Rectal smooth muscle tissue (tissue), 1 donor: Measurements from ENCODE around the gene NEUROD2.

Source experiments
- H3K27ac ChIP-seq: one replicate; pipeline ENCODE4 v1.7.0; 2013; ENCODE audit warnings: low read depth, low read length, inconsistent platforms
- H3K27me3 ChIP-seq: one replicate; pipeline ENCODE4 v1.7.0; 2013; ENCODE audit warnings: low read length; ENCODE audit not compliant: control insufficient read depth, insufficient read depth
- H3K36me3 ChIP-seq: one replicate; pipeline ENCODE4 v1.7.0; 2013; ENCODE audit warnings: low read length; ENCODE audit not compliant: control insufficient read depth, insufficient read depth
- H3K4me1 ChIP-seq: one replicate; pipeline ENCODE4 v1.7.0; 2013; ENCODE audit warnings: low read length; ENCODE audit not compliant: control insufficient read depth, insufficient read depth
- H3K4me3 ChIP-seq: one replicate; pipeline ENCODE4 v1.7.0; 2013; ENCODE audit warnings: low read length
- H3K9ac ChIP-seq: one replicate; pipeline ENCODE4 v1.7.0; 2013; ENCODE audit warnings: low read length

Gene NEUROD2

GRCh38 chr17:39600288-39600996 lies 7.3 kb downstream of the NEUROD2 start:
- peaks cover 57% of the 10 kb centered on the region for H3K27me3 ChIP-seq

GRCh38 chr17:39599665-39600231 lies 8.0 kb downstream of the NEUROD2 start:
- no peak overlapping the region for H3K27ac ChIP-seq
- H3K9ac ChIP-seq = no peak overlapping the region
- H3K36me3 ChIP-seq = no peaks in the 10 kb centered on the region
- no peaks in the 10 kb centered on the region for H3K4me1 ChIP-seq
- H3K4me3 ChIP-seq = no peak overlapping the region
- peaks cover 60% of the 10 kb centered on the region for H3K27me3 ChIP-seq

More at GRCh38 chr17:39600288-39600996, 7.3 kb downstream of the NEUROD2 start:
- H3K36me3 ChIP-seq = no peaks in the 10 kb centered on the region
- H3K4me3 ChIP-seq = no peak overlapping the region
- no peak overlapping the region for H3K9ac ChIP-seq
- H3K4me1 ChIP-seq = no peaks in the 10 kb centered on the region
- no peak overlapping the region for H3K27ac ChIP-seq

- peaks cover 61% of the 10 kb centered on the region for H3K27me3 ChIP-seq
- H3K36me3 ChIP-seq = no peaks in the 10 kb centered on the region
- H3K27ac ChIP-seq = no peak overlapping the region
- no peak overlapping the region for H3K9ac ChIP-seq
- H3K4me3 ChIP-seq = no peak overlapping the region
- no peaks in the 10 kb centered on the region for H3K4me1 ChIP-seq
Measured at GRCh38 chr17:39599004-39599664, 8.6 kb downstream of the NEUROD2 start.

GRCh38 chr17:39598630-39599003 lies 9.1 kb downstream of the NEUROD2 start:
- H3K4me3 ChIP-seq = no peak overlapping the region
- H3K27me3 ChIP-seq = peaks cover 60% of the 10 kb centered on the region
- H3K27ac ChIP-seq = no peak overlapping the region
- H3K9ac ChIP-seq = no peak overlapping the region
- no peaks in the 10 kb centered on the region for H3K36me3 ChIP-seq
- H3K4me1 ChIP-seq = no peaks in the 10 kb centered on the region

- H3K27ac ChIP-seq = no peak overlapping the region
- no peaks in the 10 kb centered on the region for H3K4me1 ChIP-seq
- no peaks in the 10 kb centered on the region for H3K36me3 ChIP-seq
- H3K27me3 ChIP-seq = peaks cover 61% of the 10 kb centered on the region
- no peak overlapping the region for H3K9ac ChIP-seq
- no peak overlapping the region for H3K4me3 ChIP-seq
Measured at GRCh38 chr17:39598047-39598481, 9.7 kb downstream of the NEUROD2 start.

- no peak overlapping the region for H3K9ac ChIP-seq
- peaks cover 56% of the 10 kb centered on the region for H3K27me3 ChIP-seq
Measured at GRCh38 chr17:39597372-39598046, 10.2 kb downstream of the NEUROD2 start.

GRCh38 chr17:39596543-39597267 lies 11.0 kb downstream of the NEUROD2 start:
- H3K27me3 ChIP-seq = peaks cover 56% of the 10 kb centered on the region
- H3K4me1 ChIP-seq = no peaks in the 10 kb centered on the region
- no peaks in the 10 kb centered on the region for H3K36me3 ChIP-seq
- H3K9ac ChIP-seq = no peak overlapping the region
- H3K27ac ChIP-seq = no peak overlapping the region
- H3K4me3 ChIP-seq = no peak overlapping the region

More at GRCh38 chr17:39597372-39598046, 10.2 kb downstream of the NEUROD2 start:
- Histone ChIP-seq H3K36me3 (no peaks in the 10 kb centered on the region), H3K4me3 (no peak overlapping the region), H3K27ac (no peak overlapping the region), H3K4me1 (no peaks in the 10 kb centered on the region)

GRCh38 chr17:39595928-39596510 lies 11.7 kb downstream of the NEUROD2 start:
- H3K4me3 ChIP-seq = no peak overlapping the region
- no peak overlapping the region for H3K9ac ChIP-seq
- peaks cover 50% of the 10 kb centered on the region for H3K27me3 ChIP-seq
- no peaks in the 10 kb centered on the region for H3K4me1 ChIP-seq
- H3K36me3 ChIP-seq = no peaks in the 10 kb centered on the region
- H3K27ac ChIP-seq = no peak overlapping the region

GRCh38 chr17:39595294-39595693 lies 12.4 kb downstream of the NEUROD2 start:
- Histone ChIP-seq H3K4me3 (no peak overlapping the region), H3K4me1 (no peaks in the 10 kb centered on the region), H3K27ac (no peak overlapping the region), H3K36me3 (no peaks in the 10 kb centered on the region), H3K27me3 (peaks cover 49% of the 10 kb centered on the region), H3K9ac (no peak overlapping the region)

GRCh38 chr17:39593371-39593770 lies 14.3 kb downstream of the NEUROD2 start:
- Histone ChIP-seq H3K9ac (no peak overlapping the region), H3K27ac (no peak overlapping the region), H3K4me1 (no peaks in the 10 kb centered on the region), H3K27me3 (peaks cover 36% of the 10 kb centered on the region), H3K36me3 (no peaks in the 10 kb centered on the region), H3K4me3 (no peak overlapping the region)

GRCh38 chr17:39591958-39592954 lies 15.5 kb downstream of the NEUROD2 start:
- H3K4me1 ChIP-seq = no peaks in the 10 kb centered on the region
- no peak overlapping the region for H3K27ac ChIP-seq
- no peak overlapping the region for H3K4me3 ChIP-seq
- H3K36me3 ChIP-seq = no peaks in the 10 kb centered on the region
- no peak overlapping the region for H3K9ac ChIP-seq
- peaks cover 30% of the 10 kb centered on the region for H3K27me3 ChIP-seq
